HepG2 (cell line): Measurements from ENCODE around the gene STYX. TPM values are rescaled to one million over a fixed set of nuclear protein-coding genes. Genes with fewer than 3 reads are reported as not detected.

Experiments used
- EED ChIP-seq: sonication (generic); formaldehyde crosslinking; IDR thresholded peaks from 2 replicates; pipeline ENCODE4 v1.5.0; 2020; ENCODE audit warnings: mild to moderate bottlenecking, missing genetic modification reagents
- GRHL1 ChIP-seq: sonication (generic); formaldehyde crosslinking; conservative IDR thresholded peaks from 2 replicates; pipeline ENCODE4 v1.8.0; 2022; ENCODE audit warnings: missing genetic modification reagents
- IRF1 ChIP-seq: sonication (generic); formaldehyde crosslinking; IDR thresholded peaks from 2 replicates; pipeline ENCODE4 v1.4.0; 2020; ENCODE audit warnings: low read depth, mild to moderate bottlenecking, missing genetic modification reagents
- PBX2 ChIP-seq: IDR thresholded peaks from 2 replicates; pipeline ENCODE4 v1.6.1; 2016; ENCODE audit warnings: control low read depth
- SSRP1 ChIP-seq: IDR thresholded peaks from 2 replicates; pipeline ENCODE4 v1.6.1; 2016; ENCODE audit warnings: control low read depth
- TBX2 ChIP-seq: sonication (generic); formaldehyde crosslinking; IDR thresholded peaks from 2 replicates; pipeline ENCODE4 v1.5.0; 2020; ENCODE audit warnings: missing genetic modification reagents, mild to moderate bottlenecking, borderline replicate concordance
- ZBTB39 ChIP-seq: sonication (generic); formaldehyde crosslinking; IDR thresholded peaks from 2 replicates; pipeline ENCODE4 v1.5.0; 2020; ENCODE audit warnings: missing genetic modification reagents
- ZNF282 ChIP-seq: fragments of 450-650 bp; IDR thresholded peaks from 2 replicates; pipeline ENCODE4 v1.6.1; 2018; ENCODE audit not compliant: partially characterized antibody
- ZNF33B ChIP-seq: sonication (generic); formaldehyde crosslinking; IDR thresholded peaks from 2 replicates; pipeline ENCODE4 v1.5.1; 2020; ENCODE audit warnings: mild to moderate bottlenecking, missing genetic modification reagents
- ZNF678 ChIP-seq: sonication (generic); formaldehyde crosslinking; IDR thresholded peaks from 2 replicates; pipeline ENCODE4 v1.4.0; 2020; ENCODE audit warnings: mild to moderate bottlenecking, missing genetic modification reagents
- polyA plus RNA-seq, 8 experiments: library from polyadenylated mRNA; depleted of rRNA in 3 of 8; stranded (reverse) in 7 of 8; unstranded in 1 of 8; fragments of >200 nt; fragmentation: Illumina TruSeq in 4 of 8; extraction: Trizol in 4 of 8; gene quantifications; 2 replicates each; pipeline versions ENCODE4 v1.2.1 to v1.2.3, GENCODE V29; 2011 to 2016; ENCODE audit warnings: low read depth in 4 of 8, missing spikeins in 1 of 8, mixed read lengths in 1 of 8; ENCODE audit not compliant: insufficient read depth in 1 of 8
- total RNA-seq, 5 experiments: library from RNA; depleted of rRNA; stranded (reverse); fragments of >200 nt; fragmentation: Illumina TruSeq; extraction: Trizol; gene quantifications; 2 replicates each; pipeline ENCODE4 v1.2.3, GENCODE V29; 2016; ENCODE audit warnings: low read depth in 1 of 5
- TF ChIP-seq, protein P1 (sequence below): sonication (generic); formaldehyde crosslinking; IDR thresholded peaks from 2 replicates; pipeline ENCODE4 v1.8.0; 2022; ENCODE audit warnings: mild to moderate bottlenecking, missing genetic modification reagents
- TF ChIP-seq, protein P2 (sequence below): IDR thresholded peaks from 2 replicates; pipeline ENCODE4 v1.6.1; 2016; ENCODE audit warnings: low read depth
- TF ChIP-seq, protein P3 (sequence below): conservative IDR thresholded peaks from 2 replicates; pipeline ENCODE4 v1.6.1; 2018; ENCODE audit warnings: missing genetic modification reagents
- TF ChIP-seq, protein P4 (sequence below): sonication (generic); formaldehyde crosslinking; IDR thresholded peaks from 2 replicates; pipeline ENCODE4 v1.5.0; 2020; ENCODE audit warnings: missing genetic modification reagents

The STYX gene
- total and polyA plus RNA-seq, 2 of the 13 experiments (the other 11 are each of a cell fraction or from before 2014, with no cell fraction given): 6.6 to 10.9 TPM

GRCh38 chr14:52791223-52792096 lies 61.5 kb downstream of the STYX start, which contains the start of gene GNPNAT1 (continued):
- TF ChIP-seq, protein P1, sequence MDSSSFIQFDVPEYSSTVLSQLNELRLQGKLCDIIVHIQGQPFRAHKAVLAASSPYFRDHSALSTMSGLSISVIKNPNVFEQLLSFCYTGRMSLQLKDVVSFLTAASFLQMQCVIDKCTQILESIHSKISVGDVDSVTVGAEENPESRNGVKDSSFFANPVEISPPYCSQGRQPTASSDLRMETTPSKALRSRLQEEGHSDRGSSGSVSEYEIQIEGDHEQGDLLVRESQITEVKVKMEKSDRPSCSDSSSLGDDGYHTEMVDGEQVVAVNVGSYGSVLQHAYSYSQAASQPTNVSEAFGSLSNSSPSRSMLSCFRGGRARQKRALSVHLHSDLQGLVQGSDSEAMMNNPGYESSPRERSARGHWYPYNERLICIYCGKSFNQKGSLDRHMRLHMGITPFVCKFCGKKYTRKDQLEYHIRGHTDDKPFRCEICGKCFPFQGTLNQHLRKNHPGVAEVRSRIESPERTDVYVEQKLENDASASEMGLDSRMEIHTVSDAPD (CRISPR knock-in tag): peak; percentile 90
- TF ChIP-seq PBX2 (CRISPR knock-in tag) (no peak), ZNF282 (no peak), TBX2 (peak; percentile 90; the same call in 1 of the 2 replicates), EED (peak; percentile 39; the same call in 1 of the 2 replicates), IRF1 (CRISPR knock-in tag) (peak; percentile 81), ZNF678 (CRISPR knock-in tag) (peak; percentile 50; the same call in 1 of the 2 replicates), ZBTB39 (CRISPR knock-in tag) (peak; percentile 73; the same call in 1 of the 2 replicates), ZNF33B (0 out of 2 replicates have a peak, but pooled peaks have one; percentile 10), GRHL1 (CRISPR knock-in tag) (no peak), SSRP1 (CRISPR knock-in tag) (no peak; the same call in 1 of the 2 replicates)
- TF ChIP-seq, protein P2, sequence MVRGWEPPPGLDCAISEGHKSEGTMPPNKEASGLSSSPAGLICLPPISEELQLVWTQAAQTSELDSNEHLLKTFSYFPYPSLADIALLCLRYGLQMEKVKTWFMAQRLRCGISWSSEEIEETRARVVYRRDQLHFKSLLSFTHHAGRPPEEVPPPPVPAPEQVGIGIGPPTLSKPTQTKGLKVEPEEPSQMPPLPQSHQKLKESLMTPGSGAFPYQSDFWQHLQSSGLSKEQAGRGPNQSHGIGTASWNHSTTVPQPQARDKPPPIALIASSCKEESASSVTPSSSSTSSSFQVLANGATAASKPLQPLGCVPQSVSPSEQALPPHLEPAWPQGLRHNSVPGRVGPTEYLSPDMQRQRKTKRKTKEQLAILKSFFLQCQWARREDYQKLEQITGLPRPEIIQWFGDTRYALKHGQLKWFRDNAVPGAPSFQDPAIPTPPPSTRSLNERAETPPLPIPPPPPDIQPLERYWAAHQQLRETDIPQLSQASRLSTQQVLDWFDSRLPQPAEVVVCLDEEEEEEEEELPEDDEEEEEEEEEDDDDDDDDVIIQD: peak; percentile 49; the same call in 1 of the 2 replicates
- TF ChIP-seq, protein P3, sequence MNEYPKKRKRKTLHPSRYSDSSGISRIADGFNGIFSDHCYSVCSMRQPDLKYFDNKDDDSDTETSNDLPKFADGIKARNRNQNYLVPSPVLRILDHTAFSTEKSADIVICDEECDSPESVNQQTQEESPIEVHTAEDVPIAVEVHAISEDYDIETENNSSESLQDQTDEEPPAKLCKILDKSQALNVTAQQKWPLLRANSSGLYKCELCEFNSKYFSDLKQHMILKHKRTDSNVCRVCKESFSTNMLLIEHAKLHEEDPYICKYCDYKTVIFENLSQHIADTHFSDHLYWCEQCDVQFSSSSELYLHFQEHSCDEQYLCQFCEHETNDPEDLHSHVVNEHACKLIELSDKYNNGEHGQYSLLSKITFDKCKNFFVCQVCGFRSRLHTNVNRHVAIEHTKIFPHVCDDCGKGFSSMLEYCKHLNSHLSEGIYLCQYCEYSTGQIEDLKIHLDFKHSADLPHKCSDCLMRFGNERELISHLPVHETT (CRISPR knock-in tag): peak; percentile 49; the same call in 1 of the 2 replicates
- TF ChIP-seq, protein P4, sequence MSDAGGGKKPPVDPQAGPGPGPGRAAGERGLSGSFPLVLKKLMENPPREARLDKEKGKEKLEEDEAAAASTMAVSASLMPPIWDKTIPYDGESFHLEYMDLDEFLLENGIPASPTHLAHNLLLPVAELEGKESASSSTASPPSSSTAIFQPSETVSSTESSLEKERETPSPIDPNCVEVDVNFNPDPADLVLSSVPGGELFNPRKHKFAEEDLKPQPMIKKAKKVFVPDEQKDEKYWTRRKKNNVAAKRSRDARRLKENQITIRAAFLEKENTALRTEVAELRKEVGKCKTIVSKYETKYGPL (CRISPR knock-in tag): no peak
